Upper lobe of right lung (tissue), 1 donor: ENCODE results near the gene RALGPS2. TPM values are rescaled to one million over a fixed set of nuclear protein-coding genes. Genes with fewer than 3 reads are reported as not detected.

Source experiments
- ATAC-seq: fragments of 200-7000 bp; cut with Tn5 transposase; one replicate; pipeline ENCODE4 v1.9.1; 2020; ENCODE audit warnings: mild to moderate bottlenecking, moderate library complexity
- DNase-seq: peaks from one replicate; pipeline ENCODE4 v3.0.0-alpha.2; 2020
- H3K27ac ChIP-seq: fragments of 200-600 bp; one replicate; pipeline ENCODE4 v1.8.0; 2022
- H3K27me3 ChIP-seq: fragments of 200-600 bp; one replicate; pipeline ENCODE4 v1.8.0; 2022; ENCODE audit warnings: mild to moderate bottlenecking
- H3K36me3 ChIP-seq: fragments of 200-600 bp; one replicate; pipeline ENCODE4 v1.8.0; 2022
- H3K4me1 ChIP-seq: fragments of 200-600 bp; one replicate; pipeline ENCODE4 v1.8.0; 2022
- H3K4me3 ChIP-seq: fragments of 200-600 bp; one replicate; pipeline ENCODE4 v1.8.0; 2022; ENCODE audit warnings: mild to moderate bottlenecking
- H3K9me3 ChIP-seq: fragments of 200-600 bp; one replicate; pipeline ENCODE4 v1.8.0; 2022
- intact Hi-C: fragments of 100-400 bp; cut with DNase I; formaldehyde crosslinking; loops from one replicate; pipeline ENCODE4 v1.11.0; 2022
- total RNA-seq: library from RNA; stranded (reverse); fragmentation: NEBNext Ultra II Directional; extraction: Animal tissue kit (Norgen Biotek cat#: 25700); gene quantifications from one replicate; pipeline ENCODE4 v1.2.1, GENCODE V29; 2021
- TF ChIP-seq, protein P1 (sequence below): fragments of 200-600 bp; IDR thresholded peaks from one replicate; pipeline ENCODE4 v1.8.0; 2022; ENCODE audit warnings: antibody characterized with exemption
- donor health status: DM: no; HTN: yes; CAD: no; lungs with severe emphysema.

RALGPS2 gene
- total RNA-seq, 1 donor from 2014 or later, result 5.3 TPM

DNA sequence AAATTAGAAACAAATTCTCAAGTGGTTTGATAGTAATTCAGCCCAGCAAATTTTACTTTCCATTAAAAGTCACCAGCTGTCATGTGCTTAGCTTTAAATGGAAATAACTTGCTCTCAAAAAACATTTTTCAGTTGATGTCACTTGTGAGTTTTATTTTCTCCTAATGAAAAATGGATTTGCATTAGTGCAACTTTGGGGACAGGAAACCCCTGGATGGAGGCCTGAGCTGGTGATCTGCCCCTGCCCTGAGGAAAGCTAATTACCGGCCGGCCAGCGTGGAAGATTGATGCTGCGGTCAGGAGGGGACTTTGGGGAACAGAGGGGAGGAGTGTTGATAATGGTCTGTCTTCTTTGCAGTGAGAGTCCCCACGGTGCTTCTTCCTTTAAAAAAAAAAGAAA, 212.7 kb downstream of the RALGPS2 start:
- no peaks in the 10 kb centered on the region for H3K36me3 ChIP-seq
- no peak overlapping the region for H3K27ac ChIP-seq
- H3K4me3 ChIP-seq, result no peak overlapping the region
- TF ChIP-seq, protein P1, sequence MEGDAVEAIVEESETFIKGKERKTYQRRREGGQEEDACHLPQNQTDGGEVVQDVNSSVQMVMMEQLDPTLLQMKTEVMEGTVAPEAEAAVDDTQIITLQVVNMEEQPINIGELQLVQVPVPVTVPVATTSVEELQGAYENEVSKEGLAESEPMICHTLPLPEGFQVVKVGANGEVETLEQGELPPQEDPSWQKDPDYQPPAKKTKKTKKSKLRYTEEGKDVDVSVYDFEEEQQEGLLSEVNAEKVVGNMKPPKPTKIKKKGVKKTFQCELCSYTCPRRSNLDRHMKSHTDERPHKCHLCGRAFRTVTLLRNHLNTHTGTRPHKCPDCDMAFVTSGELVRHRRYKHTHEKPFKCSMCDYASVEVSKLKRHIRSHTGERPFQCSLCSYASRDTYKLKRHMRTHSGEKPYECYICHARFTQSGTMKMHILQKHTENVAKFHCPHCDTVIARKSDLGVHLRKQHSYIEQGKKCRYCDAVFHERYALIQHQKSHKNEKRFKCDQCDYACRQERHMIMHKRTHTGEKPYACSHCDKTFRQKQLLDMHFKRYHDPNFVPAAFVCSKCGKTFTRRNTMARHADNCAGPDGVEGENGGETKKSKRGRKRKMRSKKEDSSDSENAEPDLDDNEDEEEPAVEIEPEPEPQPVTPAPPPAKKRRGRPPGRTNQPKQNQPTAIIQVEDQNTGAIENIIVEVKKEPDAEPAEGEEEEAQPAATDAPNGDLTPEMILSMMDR, result no peak
- H3K9me3 ChIP-seq, result no peaks in the 10 kb centered on the region
- DNase-seq (no peak), ATAC-seq (no peak)
- peaks cover 19% of the 10 kb centered on the region for H3K4me1 ChIP-seq
- intact Hi-C loops, result no loop called here
- no peaks in the 10 kb centered on the region for H3K27me3 ChIP-seq

DNA sequence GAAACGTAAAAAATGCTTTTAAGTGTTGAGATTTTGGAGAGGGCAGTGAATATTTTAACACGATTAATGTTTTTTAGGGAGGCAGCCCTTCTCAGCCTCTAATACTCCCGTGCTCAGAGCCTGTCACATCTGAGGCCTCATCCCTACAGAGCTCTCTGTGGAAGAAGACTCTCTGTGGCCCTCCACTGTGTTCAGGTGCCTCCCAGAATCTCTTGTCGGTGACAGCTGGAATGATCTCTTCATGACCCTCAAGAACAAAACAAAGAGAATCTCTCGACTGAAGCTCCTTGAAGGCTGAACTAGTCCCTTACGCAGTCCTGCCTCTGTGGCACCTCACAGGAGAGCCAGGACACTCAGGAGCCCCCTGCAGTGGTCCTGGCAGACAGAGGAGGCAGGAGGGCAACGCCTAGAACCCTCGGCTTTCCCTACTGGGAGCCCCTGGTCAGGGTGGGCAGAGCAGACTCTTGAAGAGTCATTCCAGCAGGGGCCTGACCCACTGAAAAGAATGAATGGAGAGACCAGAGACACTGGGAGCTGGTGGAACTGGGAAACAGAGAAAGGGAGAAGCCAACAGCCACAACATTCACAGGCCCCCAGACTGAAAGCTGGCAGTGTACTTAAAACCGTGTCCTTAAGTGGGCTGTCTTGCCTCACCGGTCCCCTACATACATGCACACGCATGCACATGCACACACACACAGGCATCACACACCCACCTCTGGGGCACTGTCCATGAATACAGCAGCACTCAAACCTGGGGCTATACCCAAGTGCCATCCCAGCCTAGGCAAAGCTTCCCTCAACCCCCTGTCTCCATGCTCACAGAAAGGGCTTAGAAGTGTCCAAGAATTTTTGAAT, 213.3 kb downstream of the RALGPS2 start:
- DNase-seq, result no peak
- Histone ChIP-seq H3K27ac (no peak overlapping the region), H3K9me3 (no peaks in the 10 kb centered on the region), H3K4me1 (peaks cover 12% of the 10 kb centered on the region), H3K4me3 (no peak overlapping the region), H3K36me3 (no peaks in the 10 kb centered on the region), H3K27me3 (no peaks in the 10 kb centered on the region)
- TF ChIP-seq, protein P1, result no peak
- no peak for ATAC-seq
- intact Hi-C loops, result no loop called here

DNA sequence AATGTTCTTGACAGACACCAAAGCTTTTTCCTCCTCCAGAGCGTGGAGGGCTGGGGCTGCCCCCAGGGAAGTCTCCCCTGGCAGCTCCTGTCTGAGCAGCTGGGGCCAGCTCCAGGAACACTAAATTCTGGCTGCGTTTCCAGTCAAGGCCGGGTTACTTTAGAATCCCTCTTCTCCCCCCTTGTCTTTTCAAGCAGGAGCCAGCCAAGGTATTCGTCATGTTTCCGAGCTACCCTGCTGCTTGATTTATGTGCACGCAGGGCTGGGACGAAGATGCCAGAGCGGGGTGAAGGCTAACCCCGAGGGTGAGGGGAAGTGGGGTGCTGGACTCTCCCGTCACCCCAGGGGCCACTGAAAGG, 213.9 kb downstream of the RALGPS2 start:
- Histone ChIP-seq H3K9me3 (no peaks in the 10 kb centered on the region), H3K4me1 (peaks cover 6% of the 10 kb centered on the region), H3K36me3 (no peaks in the 10 kb centered on the region), H3K27ac (peak overlapping the region; percentile 60), H3K4me3 (no peak overlapping the region), H3K27me3 (no peaks in the 10 kb centered on the region)
- no peak for ATAC-seq
- TF ChIP-seq, protein P1, result no peak
- intact Hi-C loops, result no loop called here
- DNase-seq, result no peak

DNA sequence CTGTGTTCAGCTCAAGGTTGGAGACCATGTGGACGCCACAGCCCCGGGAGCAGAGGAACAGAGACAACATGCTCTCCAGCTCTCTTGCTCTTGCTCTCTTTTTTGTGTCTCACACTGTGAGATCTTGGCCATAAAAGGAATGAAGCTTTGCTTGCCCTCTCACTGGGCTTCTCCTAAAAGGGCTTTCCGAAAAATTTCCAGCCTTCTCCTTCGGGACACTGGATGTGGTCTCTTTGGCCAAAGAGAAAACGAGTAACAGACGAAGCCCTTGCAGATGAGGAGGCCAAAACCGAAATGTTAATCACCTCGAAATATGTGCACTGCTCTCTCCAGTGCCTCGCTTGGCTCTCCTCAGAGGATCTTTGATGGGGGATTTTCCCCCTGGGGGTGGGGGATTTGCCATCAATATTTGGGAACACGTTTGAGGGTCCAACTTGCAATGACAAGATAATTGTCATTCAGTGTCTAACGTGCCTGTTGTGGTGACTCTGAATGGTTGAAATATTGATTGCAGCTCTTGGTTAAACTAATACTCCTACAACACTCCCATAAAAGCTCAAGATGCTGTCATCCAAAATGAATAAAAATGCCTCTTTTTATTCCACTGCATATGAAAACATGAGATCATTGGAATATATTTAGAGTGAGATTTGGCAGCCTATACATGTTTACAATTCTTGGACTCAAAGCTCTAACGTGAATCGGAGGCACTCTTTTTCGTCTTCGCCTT, 214.5 kb downstream of the RALGPS2 start:
- DNase-seq, result no peak
- intact Hi-C loops, result no loop called here
- ATAC-seq, result no peak
- peaks cover 4% of the 10 kb centered on the region for H3K4me1 ChIP-seq
- TF ChIP-seq, protein P1, result no peak
- no peaks in the 10 kb centered on the region for H3K27me3 ChIP-seq
- H3K4me3 ChIP-seq, result no peak overlapping the region
- no peaks in the 10 kb centered on the region for H3K36me3 ChIP-seq
- no peaks in the 10 kb centered on the region for H3K9me3 ChIP-seq
- peak overlapping the region; percentile 60 for H3K27ac ChIP-seq

DNA sequence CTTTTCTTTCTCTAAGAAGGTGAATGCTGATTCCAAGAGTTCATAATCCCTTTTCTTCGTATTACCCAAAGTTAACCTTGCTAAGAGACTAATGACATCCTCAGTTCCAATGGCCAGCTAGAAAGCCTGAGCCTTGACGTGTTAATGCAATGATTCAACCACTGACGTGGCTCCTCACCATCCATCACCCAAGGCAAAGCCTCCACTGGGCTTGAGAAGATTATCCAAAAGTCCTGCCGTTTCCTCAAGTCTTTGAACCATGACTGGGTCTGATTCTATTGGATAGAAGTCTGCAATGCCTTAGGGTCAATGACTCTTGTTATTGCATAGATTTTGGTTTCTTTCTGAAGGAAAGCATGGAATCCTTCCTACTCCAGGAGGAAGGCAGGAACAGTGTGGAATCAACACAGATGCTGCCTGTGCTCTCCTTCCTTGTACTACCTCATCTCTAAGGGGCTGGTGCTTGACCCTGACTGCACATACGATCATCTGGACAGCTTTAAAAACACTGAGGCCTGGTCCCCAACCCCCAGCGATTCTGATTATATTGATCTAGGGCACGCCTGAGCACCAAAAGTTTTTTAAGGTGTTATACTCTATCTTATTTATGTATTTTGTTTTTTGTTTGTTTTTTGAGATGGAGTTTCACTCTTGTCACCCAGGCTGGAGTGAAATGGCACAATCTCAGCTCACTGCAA, 215.2 kb downstream of the RALGPS2 start:
- intact Hi-C loops, result no loop called here
- Histone ChIP-seq H3K36me3 (no peaks in the 10 kb centered on the region), H3K4me3 (no peak overlapping the region)

More for the DNA sequence above, 215.2 kb downstream of the RALGPS2 start:
- no peaks in the 10 kb centered on the region for H3K4me1 ChIP-seq
- no peaks in the 10 kb centered on the region for H3K9me3 ChIP-seq
- ATAC-seq, result no peak
- TF ChIP-seq, protein P1, result no peak
- H3K27me3 ChIP-seq, result no peaks in the 10 kb centered on the region
- H3K27ac ChIP-seq, result no peak overlapping the region
- DNase-seq, result no peak
